ENCODE data around the gene NEU2. TPM values are rescaled to one million over a fixed set of nuclear protein-coding genes. Genes with fewer than 3 reads are reported as not detected.
A peak's percentile ranks its signal among the peaks of the same experiment; 100 is the strongest.

The NEU2 gene
- total and polyA plus RNA-seq, 2 of the 4 experiments (the other 2 are of a cell fraction), result not detected

- Histone ChIP-seq H3K4ac (ENCODE audit: low read depth, low read length) (no peak overlapping the region), H2BK120ac (ENCODE audit: low read depth, low read length) (no peak overlapping the region), H2BK20ac (ENCODE audit: low read depth, low read length) (no peak overlapping the region), H3K18ac (ENCODE audit: low read depth, low read length) (no peak overlapping the region), H2AK9ac (replicated peaks; ENCODE audit: low read depth, low read length, poor library complexity) (no peak overlapping the region), H3K4me1 (ENCODE audit: control insufficient read depth, insufficient read depth, low read length) (peaks cover 4% of the 10 kb centered on the region; the same call in 1 of the 2 replicates), H3K56ac (ENCODE audit: extremely low read depth, insufficient read depth, low read length) (no peak overlapping the region), H2BK15ac (ENCODE audit: low read depth, low read length) (no peak overlapping the region), H2AK5ac (ENCODE audit: low read depth, low read length) (no peak overlapping the region), H4K8ac (ENCODE audit: low read depth in 2 of 2, low read length in 2 of 2) (no peak overlapping the region), H3K27me3 (ENCODE audit: control insufficient read depth, insufficient read depth, low read length) (no peaks in the 10 kb centered on the region; the same call in 1 of the 2 replicates), H2BK5ac (ENCODE audit: low read depth, low read length, poor library complexity, severe bottlenecking) (no peak overlapping the region), H3K14ac (replicated peaks; ENCODE audit: low read depth, low read length) (no peak overlapping the region), H4K20me1 (ENCODE audit: insufficient read depth, low read length) (no peaks in the 10 kb centered on the region), H4K5ac (ENCODE audit: low read depth, low read length) (no peak overlapping the region), H3K9me3 (ENCODE audit: control insufficient read depth, insufficient read depth, low read length) (no peaks in the 10 kb centered on the region), H4K91ac (ENCODE audit: insufficient read depth, low read depth, low read length) (no peak overlapping the region), H3K79me1 (ENCODE audit: low read depth in 1 of 2, low read length in 2 of 2) (no peaks in the 10 kb centered on the region), H3K36me3 (ENCODE audit: control insufficient read depth, insufficient read depth, low read length) (no peaks in the 10 kb centered on the region), H3K27ac (ENCODE audit: insufficient read depth, low read length) (no peak overlapping the region), H3K9ac (ENCODE audit: low read depth, low read length) (no peak overlapping the region), H3K4me3 (ENCODE audit: insufficient read depth, low read depth, low read length) (no peak overlapping the region), H3K4me2 (ENCODE audit: low read depth, low read length) (no peak overlapping the region), H2AFZ (replicated peaks; ENCODE audit: low read length, poor library complexity) (peak overlapping the region; percentile 21), H3K23ac (ENCODE audit: low read depth, low read length) (no peak overlapping the region), H3K9me1 (ENCODE audit: insufficient read depth, low read length) (no peaks in the 10 kb centered on the region)
- no TSS peak for BruUV-seq (replicated peaks)
- ATAC-seq (ENCODE audit: low read depth) (no peak), DNase-seq (no peak)
- TF ChIP-seq POLR2A (IDR thresholded peaks at IDR 0.05; ENCODE audit: low read depth, low read length) (no peak), CHD1 (IDR thresholded peaks at IDR 0.05; ENCODE audit: low read depth, low read length) (no peak), BHLHE40 (IDR thresholded peaks at IDR 0.05; ENCODE audit: low read depth, low read length) (no peak), CTCF (conservative IDR thresholded peaks at IDR 0.05; ENCODE audit: low read depth, low read length) (no peak), MXI1 (IDR thresholded peaks at IDR 0.05; ENCODE audit: borderline replicate concordance, low read depth, low read length) (no peak), USF2 (IDR thresholded peaks at IDR 0.05; ENCODE audit: low read depth, low read length) (no peak), SMC3 (IDR thresholded peaks at IDR 0.05; ENCODE audit: low read depth, low read length) (no peak), RCOR1 (IDR thresholded peaks at IDR 0.05; ENCODE audit: insufficient replicate concordance, low read length) (no peak), MAZ (IDR thresholded peaks at IDR 0.05; ENCODE audit: borderline replicate concordance, low read depth, low read length) (no peak), FOS (IDR thresholded peaks at IDR 0.05; ENCODE audit: low read depth, low read length) (no peak), RAD21 (IDR thresholded peaks at IDR 0.05; ENCODE audit: low read length) (no peak), NFE2L2 (IDR thresholded peaks at IDR 0.05; ENCODE audit: low read depth, low read length) (no peak)
- ChIA-PET POLR2A (ENCODE audit: unreplicated experiment) (no interaction called here), CTCF (no interaction called here)
- in situ Hi-C loops (cut with MboI; ENCODE audit: low sequenced_read_pairs), result no loop called here
- no CpG with 5 or more reads among the region's 13 CpGs for WGBS, 2 experiments (ENCODE audit: extremely low coverage in 2 of 2, insufficient read length in 1 of 2)
- dilution Hi-C loops (cut with HindIII; ENCODE audit: low sequenced_read_pairs, unreplicated experiment), result no loop called here
- intact Hi-C loops (cut with micrococcal nuclease), result no loop called here
Measured at GRCh38 chr2:233060501-233060979, 28.1 kb downstream of the NEU2 start.

Measured in IMR-90 (cell line).